ENCODE results near the gene MRPL23. TPM values are rescaled to one million over a fixed set of nuclear protein-coding genes. Genes with fewer than 3 reads are reported as not detected.

Gene MRPL23
- total and polyA plus RNA-seq, 2 experiments from 2014 or later: 127 to 137 TPM

DNA sequence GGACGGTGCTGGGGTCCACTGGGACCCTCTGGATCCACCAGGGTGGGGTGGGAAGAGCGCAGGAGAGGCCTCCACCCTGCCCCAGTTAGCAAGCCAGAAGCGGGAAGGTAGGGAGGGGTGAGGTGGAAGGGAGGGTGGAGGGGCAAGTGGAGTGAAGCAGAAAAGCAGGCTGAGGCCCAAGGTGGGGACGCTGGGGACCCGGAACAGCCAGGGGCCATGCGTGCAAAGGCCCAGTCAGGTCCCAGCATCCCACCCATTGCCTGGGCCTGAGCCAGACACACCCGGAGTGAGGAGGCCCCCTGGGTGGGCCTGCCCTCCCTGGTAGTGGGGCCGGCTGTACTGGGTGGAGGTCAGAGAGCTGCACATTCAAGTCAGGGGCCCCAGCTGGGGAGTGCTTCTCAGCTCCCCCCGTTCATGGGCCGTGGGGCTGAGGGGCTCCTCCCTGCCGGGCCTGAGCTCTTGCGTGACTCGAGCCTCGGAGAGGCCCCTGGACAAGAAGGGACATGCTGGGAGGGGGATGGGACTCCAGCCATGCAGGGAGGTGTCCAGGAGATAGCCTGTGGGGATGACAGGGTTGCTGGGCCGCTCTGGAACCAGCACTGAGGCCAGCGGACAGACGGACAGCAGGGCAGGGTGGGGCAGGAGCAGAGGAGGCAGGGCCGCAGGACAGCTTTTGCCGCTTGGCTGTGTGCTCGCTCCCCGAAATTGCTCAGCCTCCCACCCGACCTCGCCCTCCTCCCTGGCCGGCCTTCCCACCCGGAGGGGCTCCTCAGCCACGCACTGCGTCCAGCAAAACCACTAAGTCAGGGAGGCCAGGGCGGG lies 19.9 kb upstream of the MRPL23 start:
- no peak overlapping the region for H3K4me3 ChIP-seq
- no peak for DNase-seq (ENCODE audit: low read depth in 1 of 2, low spot score in 1 of 2)
- TF ChIP-seq, protein P1, sequence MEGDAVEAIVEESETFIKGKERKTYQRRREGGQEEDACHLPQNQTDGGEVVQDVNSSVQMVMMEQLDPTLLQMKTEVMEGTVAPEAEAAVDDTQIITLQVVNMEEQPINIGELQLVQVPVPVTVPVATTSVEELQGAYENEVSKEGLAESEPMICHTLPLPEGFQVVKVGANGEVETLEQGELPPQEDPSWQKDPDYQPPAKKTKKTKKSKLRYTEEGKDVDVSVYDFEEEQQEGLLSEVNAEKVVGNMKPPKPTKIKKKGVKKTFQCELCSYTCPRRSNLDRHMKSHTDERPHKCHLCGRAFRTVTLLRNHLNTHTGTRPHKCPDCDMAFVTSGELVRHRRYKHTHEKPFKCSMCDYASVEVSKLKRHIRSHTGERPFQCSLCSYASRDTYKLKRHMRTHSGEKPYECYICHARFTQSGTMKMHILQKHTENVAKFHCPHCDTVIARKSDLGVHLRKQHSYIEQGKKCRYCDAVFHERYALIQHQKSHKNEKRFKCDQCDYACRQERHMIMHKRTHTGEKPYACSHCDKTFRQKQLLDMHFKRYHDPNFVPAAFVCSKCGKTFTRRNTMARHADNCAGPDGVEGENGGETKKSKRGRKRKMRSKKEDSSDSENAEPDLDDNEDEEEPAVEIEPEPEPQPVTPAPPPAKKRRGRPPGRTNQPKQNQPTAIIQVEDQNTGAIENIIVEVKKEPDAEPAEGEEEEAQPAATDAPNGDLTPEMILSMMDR (IDR thresholded peaks at IDR 0.05; ENCODE audit: low read depth, low read length): no peak
- no peaks in the 10 kb centered on the region for H3K36me3 ChIP-seq
- no peak overlapping the region for H3K27ac ChIP-seq
- peaks cover 17% of the 10 kb centered on the region for H3K4me1 ChIP-seq (ENCODE audit: low read depth)
- H3K9me3 ChIP-seq (ENCODE audit: low read depth): no peaks in the 10 kb centered on the region
- no peaks in the 10 kb centered on the region for H3K27me3 ChIP-seq

DNA sequence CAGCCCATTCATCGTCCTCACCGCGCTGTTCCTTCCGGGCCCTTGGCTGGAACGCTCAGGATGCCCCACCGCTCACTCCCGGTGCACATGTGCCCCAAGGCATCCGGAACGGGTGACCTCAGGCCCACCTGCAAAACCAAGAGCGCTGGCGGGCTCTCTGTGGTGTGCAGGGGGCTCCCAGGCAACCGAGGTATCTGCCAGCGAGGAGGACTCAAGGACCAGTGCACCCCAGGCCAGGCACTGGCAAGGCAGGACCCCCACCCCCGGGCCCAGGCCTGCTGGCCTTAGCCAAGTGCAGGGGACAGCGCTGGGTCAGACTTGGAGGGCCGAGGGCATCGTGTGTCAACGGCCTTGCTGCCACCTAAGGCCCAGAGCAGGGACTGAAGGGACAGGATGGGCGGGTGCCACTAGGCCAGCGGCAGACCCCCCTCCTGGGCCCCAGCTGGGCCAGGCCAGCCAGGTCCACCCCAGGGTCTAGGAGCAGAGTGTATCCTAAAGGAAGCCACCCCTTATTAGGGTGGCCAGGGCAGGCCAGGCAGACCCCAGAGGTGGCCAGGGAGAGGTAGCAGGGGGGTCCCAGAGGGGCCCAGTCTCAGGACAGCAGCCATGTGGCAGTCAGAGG lies 19.2 kb upstream of the MRPL23 start:
- Histone ChIP-seq H3K27ac (no peak overlapping the region), H3K4me1 (ENCODE audit: low read depth) (peaks cover 17% of the 10 kb centered on the region), H3K36me3 (no peaks in the 10 kb centered on the region), H3K9me3 (ENCODE audit: low read depth) (no peaks in the 10 kb centered on the region), H3K27me3 (no peaks in the 10 kb centered on the region), H3K4me3 (no peak overlapping the region)
- DNase-seq (ENCODE audit: low read depth in 1 of 2, low spot score in 1 of 2): no peak
- TF ChIP-seq, protein P1 (IDR thresholded peaks at IDR 0.05; ENCODE audit: low read depth, low read length): no peak

DNA sequence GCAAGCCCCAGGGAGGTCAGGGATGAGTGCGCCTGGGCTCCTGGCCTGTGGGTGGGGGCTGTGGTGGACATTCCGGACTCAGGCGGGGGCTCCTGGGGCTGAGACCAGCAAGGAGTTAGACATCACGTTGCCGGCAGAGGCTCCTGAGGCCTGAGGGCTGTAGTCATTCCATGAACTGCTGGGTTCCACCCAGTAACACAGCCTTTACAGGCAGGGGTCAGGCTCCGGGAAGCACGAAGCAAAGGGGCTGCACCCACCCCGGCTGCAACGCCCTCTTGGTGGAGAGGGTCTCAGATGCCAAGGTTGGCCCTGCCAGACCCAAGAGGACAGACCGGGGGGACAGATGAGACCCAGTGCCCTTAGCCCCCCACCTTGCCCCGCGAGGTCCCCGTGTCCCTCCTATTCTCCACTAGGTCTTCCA lies 18.7 kb upstream of the MRPL23 start:
- H3K36me3 ChIP-seq: no peaks in the 10 kb centered on the region
- no peak overlapping the region for H3K4me3 ChIP-seq
- H3K4me1 ChIP-seq (ENCODE audit: low read depth): peaks cover 17% of the 10 kb centered on the region
- no peak for DNase-seq (ENCODE audit: low read depth in 1 of 2, low spot score in 1 of 2)
- no peak overlapping the region for H3K27ac ChIP-seq
- no peaks in the 10 kb centered on the region for H3K9me3 ChIP-seq (ENCODE audit: low read depth)
- TF ChIP-seq, protein P1 (IDR thresholded peaks at IDR 0.05; ENCODE audit: low read depth, low read length): no peak
- H3K27me3 ChIP-seq: no peaks in the 10 kb centered on the region

DNA sequence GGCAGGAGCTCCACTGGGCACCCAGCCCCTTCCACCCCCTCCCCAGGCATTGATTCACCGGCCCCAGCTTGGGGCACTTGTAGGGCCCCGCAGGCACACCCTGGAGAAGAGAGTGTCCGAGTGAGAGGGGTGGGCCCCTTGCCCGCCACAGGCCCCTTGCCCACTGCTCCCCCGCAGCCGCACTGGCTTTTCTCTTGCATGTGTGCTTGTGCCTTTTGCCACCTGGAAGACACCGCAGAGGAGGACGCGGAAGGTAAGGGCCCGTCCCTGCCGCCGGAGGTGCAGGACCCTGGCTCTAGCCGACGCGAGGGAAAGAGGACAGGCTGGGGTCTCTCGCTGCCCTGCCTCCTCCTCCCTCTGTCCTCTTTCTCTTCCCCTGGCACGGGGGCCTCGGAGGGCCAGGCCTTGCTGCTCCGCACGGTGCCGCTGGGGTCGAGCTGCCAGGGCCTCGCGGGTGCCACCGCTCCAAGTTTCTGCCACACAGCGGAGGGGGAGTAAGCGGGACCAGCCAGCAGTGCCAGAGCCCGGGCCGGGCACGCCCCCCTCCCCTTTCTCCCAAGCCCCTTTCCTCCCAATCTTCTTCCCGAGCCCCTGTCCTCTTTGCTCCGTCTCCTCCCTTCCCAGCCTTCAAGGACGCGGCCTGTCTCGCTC lies 18.1 kb upstream of the MRPL23 start:
- DNase-seq (ENCODE audit: low read depth in 1 of 2, low spot score in 1 of 2): no peak
- Histone ChIP-seq H3K27ac (no peak overlapping the region), H3K36me3 (no peaks in the 10 kb centered on the region), H3K4me3 (no peak overlapping the region), H3K9me3 (ENCODE audit: low read depth) (no peaks in the 10 kb centered on the region), H3K27me3 (no peaks in the 10 kb centered on the region), H3K4me1 (ENCODE audit: low read depth) (peaks cover 17% of the 10 kb centered on the region)
- TF ChIP-seq, protein P1 (IDR thresholded peaks at IDR 0.05; ENCODE audit: low read depth, low read length): no peak

DNA sequence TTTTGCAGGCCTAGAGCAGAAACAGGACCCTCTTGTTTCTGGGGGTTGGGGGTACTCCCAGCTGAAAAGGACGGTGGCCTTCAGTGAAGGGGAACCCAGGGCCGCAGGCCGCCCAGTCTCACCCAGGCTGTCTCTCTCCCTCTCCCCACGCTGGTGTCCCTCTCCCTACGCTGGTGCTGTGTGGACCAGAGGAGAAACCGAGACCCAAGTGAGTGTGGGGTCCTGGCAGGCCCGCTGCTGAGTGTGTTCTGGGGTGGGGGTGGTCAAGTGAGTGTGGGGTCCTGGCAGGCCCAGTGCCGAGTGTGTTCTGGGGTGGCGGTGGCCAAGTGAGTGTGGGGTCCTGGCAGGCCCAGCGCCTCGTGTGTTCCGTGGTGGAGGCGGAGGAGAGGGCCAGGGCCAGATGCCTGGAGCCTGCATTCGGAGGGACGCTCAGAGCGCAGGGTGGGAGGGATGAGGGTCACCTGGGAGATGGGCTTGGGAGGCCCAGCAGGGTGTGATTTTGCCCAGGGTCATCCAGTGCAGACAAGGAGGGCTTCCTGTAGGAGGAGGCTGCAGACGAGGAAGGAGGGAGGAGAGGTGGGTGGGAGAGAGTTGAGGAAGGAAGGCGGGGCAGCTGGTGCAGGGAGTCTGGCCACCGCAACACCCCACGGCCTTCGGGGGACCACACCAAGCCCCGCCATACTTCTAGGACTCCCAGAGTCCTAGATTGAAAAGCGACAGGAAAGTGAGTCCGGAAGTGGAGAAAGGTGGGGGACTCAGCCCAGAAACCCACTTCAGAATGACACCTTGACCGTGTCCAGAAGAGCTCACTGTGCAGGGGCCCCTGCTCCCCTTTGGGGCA lies 17.3 kb upstream of the MRPL23 start:
- Histone ChIP-seq H3K27ac (no peak overlapping the region), H3K27me3 (no peaks in the 10 kb centered on the region), H3K9me3 (ENCODE audit: low read depth) (no peaks in the 10 kb centered on the region), H3K4me1 (ENCODE audit: low read depth) (peaks cover 17% of the 10 kb centered on the region), H3K4me3 (no peak overlapping the region), H3K36me3 (no peaks in the 10 kb centered on the region)
- no peak for DNase-seq (ENCODE audit: low read depth in 1 of 2, low spot score in 1 of 2)
- TF ChIP-seq, protein P1 (IDR thresholded peaks at IDR 0.05; ENCODE audit: low read depth, low read length): no peak

Data from cardiac muscle cell (in vitro differentiated cells and primary cell).